Vagina (tissue), 2 donors: ENCODE results near the gene PRUNE2.

Experiments
- POLR2AphosphoS5 ChIP-seq, 2 donors: sonication (generic); formaldehyde crosslinking; IDR thresholded peaks; one replicate each; pipeline ENCODE4 v1.9.0; 2017; ENCODE audit warnings: antibody characterized with exemption in 2 of 2, mild to moderate bottlenecking in 2 of 2, low read depth in 1 of 2; ENCODE audit not compliant: insufficient read depth in 1 of 2
- TF ChIP-seq, protein P1 (sequence below), 3 experiments: fragments of 450-650 bp in 2 of 3; fragments of 200-600 bp in 1 of 3; sonication (generic) in 1 of 3; IDR thresholded peaks; one replicate each; pipeline ENCODE4 v1.5.1; 2017 to 2019; ENCODE audit warnings: antibody characterized with exemption in 3 of 3, mild to moderate bottlenecking in 2 of 3, moderate library complexity in 2 of 3

DNA sequence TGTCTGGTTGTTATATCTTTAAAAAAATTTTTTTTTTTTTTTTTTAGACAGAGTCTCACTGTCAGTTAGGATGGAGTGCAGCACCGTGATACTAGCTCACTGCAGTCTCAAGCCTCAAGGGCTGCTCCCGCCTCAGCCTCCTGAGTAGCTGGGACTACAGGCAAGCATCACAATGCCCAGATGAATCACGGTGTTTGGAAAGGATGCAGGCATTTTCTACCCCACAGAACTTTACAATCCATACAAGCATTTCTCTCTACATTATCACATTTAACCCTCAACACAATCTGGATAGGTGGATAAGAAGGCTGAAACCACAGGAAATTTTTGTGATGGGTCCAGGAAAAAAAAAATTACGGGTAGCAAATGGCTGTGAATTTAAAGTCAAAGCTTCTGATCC is 147.4 kb downstream of the PRUNE2 start:
- TF ChIP-seq, protein P1, sequence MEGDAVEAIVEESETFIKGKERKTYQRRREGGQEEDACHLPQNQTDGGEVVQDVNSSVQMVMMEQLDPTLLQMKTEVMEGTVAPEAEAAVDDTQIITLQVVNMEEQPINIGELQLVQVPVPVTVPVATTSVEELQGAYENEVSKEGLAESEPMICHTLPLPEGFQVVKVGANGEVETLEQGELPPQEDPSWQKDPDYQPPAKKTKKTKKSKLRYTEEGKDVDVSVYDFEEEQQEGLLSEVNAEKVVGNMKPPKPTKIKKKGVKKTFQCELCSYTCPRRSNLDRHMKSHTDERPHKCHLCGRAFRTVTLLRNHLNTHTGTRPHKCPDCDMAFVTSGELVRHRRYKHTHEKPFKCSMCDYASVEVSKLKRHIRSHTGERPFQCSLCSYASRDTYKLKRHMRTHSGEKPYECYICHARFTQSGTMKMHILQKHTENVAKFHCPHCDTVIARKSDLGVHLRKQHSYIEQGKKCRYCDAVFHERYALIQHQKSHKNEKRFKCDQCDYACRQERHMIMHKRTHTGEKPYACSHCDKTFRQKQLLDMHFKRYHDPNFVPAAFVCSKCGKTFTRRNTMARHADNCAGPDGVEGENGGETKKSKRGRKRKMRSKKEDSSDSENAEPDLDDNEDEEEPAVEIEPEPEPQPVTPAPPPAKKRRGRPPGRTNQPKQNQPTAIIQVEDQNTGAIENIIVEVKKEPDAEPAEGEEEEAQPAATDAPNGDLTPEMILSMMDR (IDR thresholded peaks at IDR 0.05), result no peak
- TF ChIP-seq POLR2AphosphoS5 (IDR thresholded peaks at IDR 0.05; ENCODE audit: insufficient read depth in 1 of 2, low read depth in 1 of 2), result no peak
